A673 (cell line): ENCODE results near the gene KDELR3.

Source experiments
- EZH2 ChIP-seq: fragments of 200-600 bp; sonication (generic); IDR thresholded peaks from 2 replicates; pipeline ENCODE4 v1.6.1; 2017; ENCODE audit warnings: borderline replicate concordance, low read depth, mild to moderate bottlenecking, mixed read lengths, antibody characterized with exemption, low read length; ENCODE audit not compliant: poor library complexity, severe bottlenecking
- TF ChIP-seq, protein P1 (sequence below): fragments of 300-800, 200-600 bp; sonication (generic); conservative IDR thresholded peaks from 2 replicates; pipeline ENCODE4 v1.5.1; 2017; ENCODE audit warnings: low read depth, mild to moderate bottlenecking, antibody characterized with exemption, low read length, moderate library complexity, mixed read lengths

- TF ChIP-seq, protein P1, sequence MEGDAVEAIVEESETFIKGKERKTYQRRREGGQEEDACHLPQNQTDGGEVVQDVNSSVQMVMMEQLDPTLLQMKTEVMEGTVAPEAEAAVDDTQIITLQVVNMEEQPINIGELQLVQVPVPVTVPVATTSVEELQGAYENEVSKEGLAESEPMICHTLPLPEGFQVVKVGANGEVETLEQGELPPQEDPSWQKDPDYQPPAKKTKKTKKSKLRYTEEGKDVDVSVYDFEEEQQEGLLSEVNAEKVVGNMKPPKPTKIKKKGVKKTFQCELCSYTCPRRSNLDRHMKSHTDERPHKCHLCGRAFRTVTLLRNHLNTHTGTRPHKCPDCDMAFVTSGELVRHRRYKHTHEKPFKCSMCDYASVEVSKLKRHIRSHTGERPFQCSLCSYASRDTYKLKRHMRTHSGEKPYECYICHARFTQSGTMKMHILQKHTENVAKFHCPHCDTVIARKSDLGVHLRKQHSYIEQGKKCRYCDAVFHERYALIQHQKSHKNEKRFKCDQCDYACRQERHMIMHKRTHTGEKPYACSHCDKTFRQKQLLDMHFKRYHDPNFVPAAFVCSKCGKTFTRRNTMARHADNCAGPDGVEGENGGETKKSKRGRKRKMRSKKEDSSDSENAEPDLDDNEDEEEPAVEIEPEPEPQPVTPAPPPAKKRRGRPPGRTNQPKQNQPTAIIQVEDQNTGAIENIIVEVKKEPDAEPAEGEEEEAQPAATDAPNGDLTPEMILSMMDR: no peak
- TF ChIP-seq EZH2: no peak
Measured at GRCh38 chr22:38465673-38466490, 2.0 kb upstream of the KDELR3 start.
